Progenitor cell of endocrine pancreas (in vitro differentiated cells): ENCODE data around the gene PGD. TPM values are rescaled to one million over a fixed set of nuclear protein-coding genes. Genes with fewer than 3 reads are reported as not detected.
"Not testable (repeated sequence)": the region's sequence is repeated elsewhere in the genome, so short reads cannot be mapped to it uniquely, and the experiment has no call there.

ENCODE experiments used
- DNase-seq: peaks from one replicate; pipeline ENCODE4 v3.0.0; 2021; ENCODE audit warnings: low spot score; ENCODE audit not compliant: unreplicated experiment
- H3K27ac Mint-ChIP-seq: 2 replicates; pipeline ENCODE4 v1.8.0; 2021; ENCODE audit warnings: mild to moderate bottlenecking, moderate library complexity, mixed read lengths
- H3K27me3 Mint-ChIP-seq: 2 replicates; pipeline ENCODE4 v1.8.0; 2021; ENCODE audit warnings: mixed read lengths
- H3K36me3 Mint-ChIP-seq: 2 replicates; pipeline ENCODE4 v1.8.0; 2022; ENCODE audit warnings: mixed read lengths; ENCODE audit not compliant: insufficient read depth
- H3K4me1 Mint-ChIP-seq: 2 replicates; pipeline ENCODE4 v1.8.0; 2021; ENCODE audit warnings: low read depth, mixed read lengths
- H3K4me3 Mint-ChIP-seq: 2 replicates; pipeline ENCODE4 v1.8.0; 2021; ENCODE audit warnings: low read depth, mild to moderate bottlenecking, moderate library complexity, mixed read lengths
- H3K9me3 Mint-ChIP-seq: 2 replicates; pipeline ENCODE4 v1.8.0; 2021; ENCODE audit warnings: low read depth, mixed read lengths
- CTCF ChIP-seq: fragments of 200-600 bp; sonication (generic); IDR thresholded peaks from one replicate; pipeline ENCODE4 v1.5.0; 2021; ENCODE audit warnings: antibody characterized with exemption, mild to moderate bottlenecking; ENCODE audit not compliant: unreplicated experiment
- total RNA-seq: library from RNA; stranded (reverse); gene quantifications from 2 replicates; pipeline ENCODE4 v1.2.1, GENCODE V29; 2021

Gene PGD
- total RNA-seq, 1 donor from 2014 or later = 263 TPM

GRCh38 chr1:10424651-10425050 is 25.8 kb downstream of the PGD start:
- Mint-ChIP-seq H3K36me3 (peaks cover 13% of the 10 kb centered on the region), H3K4me1 (peaks cover 14% of the 10 kb centered on the region), H3K27ac (no peak overlapping the region), H3K27me3 (no peaks in the 10 kb centered on the region), H3K4me3 (no peak overlapping the region), H3K9me3 (no peaks in the 10 kb centered on the region)
- no peak for TF ChIP-seq CTCF
- DNase-seq = no peak

- not testable (repeated sequence) for H3K9me3 Mint-ChIP-seq, H3K27me3 Mint-ChIP-seq, DNase-seq, H3K36me3 Mint-ChIP-seq, H3K4me3 Mint-ChIP-seq, H3K27ac Mint-ChIP-seq
- peaks cover 21% of the 10 kb centered on the region for H3K4me1 Mint-ChIP-seq
These were observed 27.1 kb downstream of the PGD start for GRCh38 chr1:10425826-10426534.

- H3K27ac Mint-ChIP-seq, DNase-seq, H3K4me3 Mint-ChIP-seq, H3K9me3 Mint-ChIP-seq, H3K36me3 Mint-ChIP-seq, H3K27me3 Mint-ChIP-seq: not testable (repeated sequence)
- peaks cover 25% of the 10 kb centered on the region for H3K4me1 Mint-ChIP-seq
These were observed 27.6 kb downstream of the PGD start for GRCh38 chr1:10426535-10426848.

GRCh38 chr1:10428984-10429383 is 30.1 kb downstream of the PGD start:
- Mint-ChIP-seq H3K36me3 (peaks cover 2% of the 10 kb centered on the region), H3K4me1 (peaks cover 27% of the 10 kb centered on the region), H3K4me3 (no peak overlapping the region), H3K27ac (no peak overlapping the region), H3K9me3 (no peaks in the 10 kb centered on the region), H3K27me3 (no peaks in the 10 kb centered on the region)
- TF ChIP-seq CTCF = no peak
- DNase-seq = no peak

- H3K4me3 Mint-ChIP-seq = peak overlapping the region; percentile 81
- peaks cover 27% of the 10 kb centered on the region for H3K4me1 Mint-ChIP-seq
- peaks cover 2% of the 10 kb centered on the region for H3K36me3 Mint-ChIP-seq
- DNase-seq = no peak
- no peaks in the 10 kb centered on the region for H3K9me3 Mint-ChIP-seq
- peak overlapping the region; percentile 95 for H3K27ac Mint-ChIP-seq
- TF ChIP-seq CTCF = no peak
- no peaks in the 10 kb centered on the region for H3K27me3 Mint-ChIP-seq
These were observed 31.0 kb downstream of the PGD start for GRCh38 chr1:10429868-10430215.

GRCh38 chr1:10430216-10431069 is 31.6 kb downstream of the PGD start, which contains the start of gene CENPS:
CENPS (plus strand) TSS chr1:10430433; CDS start chr1:10430518, 85 bp downstream.
- Mint-ChIP-seq H3K27ac (peak within 1 kb of the TSS; percentile 95), H3K4me3 (peak within 1 kb of the TSS; percentile 81), H3K27me3 (no peaks in the 10 kb centered on the region), H3K9me3 (no peaks in the 10 kb centered on the region), H3K36me3 (peaks cover 2% of the 10 kb centered on the region), H3K4me1 (peaks cover 22% of the 10 kb centered on the region)
- peak; percentile 85 for DNase-seq
- TF ChIP-seq CTCF = peak; percentile 96
